ENCODE results near the gene CEACAM7.

The CEACAM7 gene

DNA sequence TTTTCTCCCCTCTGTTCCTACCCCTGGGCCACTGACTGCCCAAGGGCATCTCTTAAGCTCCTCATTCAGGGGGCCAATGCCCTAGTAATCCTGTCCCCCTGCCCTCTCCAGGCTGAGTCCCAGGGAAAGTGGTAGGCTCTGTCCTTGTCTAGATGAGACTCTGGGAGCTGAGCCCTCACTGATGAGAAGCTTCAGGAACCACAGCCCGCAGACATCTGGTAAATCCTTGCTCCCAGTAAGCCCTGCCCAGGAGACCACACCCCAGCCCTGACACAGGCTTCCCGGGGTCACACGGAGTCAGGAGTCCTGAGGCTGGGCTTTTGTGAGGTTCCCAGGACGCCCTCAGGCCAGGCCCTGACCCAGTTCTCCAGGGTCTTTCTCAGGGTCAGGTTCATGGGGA lies 63.1 kb downstream of the CEACAM7 start:
- Histone ChIP-seq H3K4me3 (ENCODE audit: insufficient read depth, low read length, poor library complexity, severe bottlenecking) (no peak overlapping the region), H3K79me2 (ENCODE audit: insufficient read depth, low read length) (no peaks in the 10 kb centered on the region), H3K9ac (ENCODE audit: low read length) (no peak overlapping the region), H3K9me2 (replicated peaks; ENCODE audit: insufficient read depth, low read length) (no peaks in the 10 kb centered on the region), H3K9me3 (ENCODE audit: insufficient read depth, low read length) (no peaks in the 10 kb centered on the region), H3F3A (ENCODE audit: insufficient read depth) (no peaks in the 10 kb centered on the region), H3K36me3 (ENCODE audit: low read length) (no peaks in the 10 kb centered on the region), H3K27ac (ENCODE audit: low read depth, low read length) (no peak overlapping the region), H3K4me2 (ENCODE audit: low read depth, low read length, poor library complexity, severe bottlenecking) (no peak overlapping the region), H3K27me3 (ENCODE audit: low read length) (no peaks in the 10 kb centered on the region), H2AFZ (ENCODE audit: low read depth, low read length, severe bottlenecking) (no peak overlapping the region), H4K20me1 (ENCODE audit: low read depth, low read length) (no peaks in the 10 kb centered on the region)
- no peak for TF ChIP-seq EZH2phosphoT487 (conservative IDR thresholded peaks at IDR 0.05; ENCODE audit: low read length)
- TF ChIP-seq CTCF (IDR thresholded peaks at IDR 0.05; ENCODE audit: insufficient read depth, low read length, poor library complexity, severe bottlenecking) = no peak

GRCh38 chr19:41624515-41624914 lies 63.6 kb downstream of the CEACAM7 start:
- no peak for TF ChIP-seq CTCF (IDR thresholded peaks at IDR 0.05; ENCODE audit: insufficient read depth, low read length, poor library complexity, severe bottlenecking)
- TF ChIP-seq EZH2phosphoT487 (conservative IDR thresholded peaks at IDR 0.05; ENCODE audit: low read length) = no peak
- H3K4me2 ChIP-seq (ENCODE audit: low read depth, low read length, poor library complexity, severe bottlenecking) = no peak overlapping the region
- H3K27ac ChIP-seq (ENCODE audit: low read depth, low read length) = no peak overlapping the region
- H3K9me3 ChIP-seq (ENCODE audit: insufficient read depth, low read length) = no peaks in the 10 kb centered on the region
- H3K36me3 ChIP-seq (ENCODE audit: low read length) = no peaks in the 10 kb centered on the region
- no peaks in the 10 kb centered on the region for H4K20me1 ChIP-seq (ENCODE audit: low read depth, low read length)
- no peak overlapping the region for H3K4me3 ChIP-seq (ENCODE audit: insufficient read depth, low read length, poor library complexity, severe bottlenecking)
- H3K27me3 ChIP-seq (ENCODE audit: low read length) = no peaks in the 10 kb centered on the region
- H3K9me2 ChIP-seq (replicated peaks; ENCODE audit: insufficient read depth, low read length) = no peaks in the 10 kb centered on the region
- no peak overlapping the region for H3K9ac ChIP-seq (ENCODE audit: low read length)
- no peak overlapping the region for H2AFZ ChIP-seq (ENCODE audit: low read depth, low read length, severe bottlenecking)
- no peaks in the 10 kb centered on the region for H3F3A ChIP-seq (ENCODE audit: insufficient read depth)
- no peaks in the 10 kb centered on the region for H3K79me2 ChIP-seq (ENCODE audit: insufficient read depth, low read length)

GRCh38 chr19:41623360-41623759 lies 64.7 kb downstream of the CEACAM7 start:
- no peak overlapping the region for H3K4me3 ChIP-seq (ENCODE audit: insufficient read depth, low read length, poor library complexity, severe bottlenecking)
- H3K9me3 ChIP-seq (ENCODE audit: insufficient read depth, low read length) = no peaks in the 10 kb centered on the region
- H3K27ac ChIP-seq (ENCODE audit: low read depth, low read length) = no peak overlapping the region
- H3K9ac ChIP-seq (ENCODE audit: low read length) = no peak overlapping the region
- no peaks in the 10 kb centered on the region for H3K36me3 ChIP-seq (ENCODE audit: low read length)
- H3F3A ChIP-seq (ENCODE audit: insufficient read depth) = no peaks in the 10 kb centered on the region
- H3K79me2 ChIP-seq (ENCODE audit: insufficient read depth, low read length) = no peaks in the 10 kb centered on the region
- no peak overlapping the region for H2AFZ ChIP-seq (ENCODE audit: low read depth, low read length, severe bottlenecking)
- no peaks in the 10 kb centered on the region for H3K9me2 ChIP-seq (replicated peaks; ENCODE audit: insufficient read depth, low read length)
- H4K20me1 ChIP-seq (ENCODE audit: low read depth, low read length) = no peaks in the 10 kb centered on the region
- no peak for TF ChIP-seq EZH2phosphoT487 (conservative IDR thresholded peaks at IDR 0.05; ENCODE audit: low read length)
- TF ChIP-seq CTCF (IDR thresholded peaks at IDR 0.05; ENCODE audit: insufficient read depth, low read length, poor library complexity, severe bottlenecking) = no peak
- H3K4me2 ChIP-seq (ENCODE audit: low read depth, low read length, poor library complexity, severe bottlenecking) = no peak overlapping the region
- no peaks in the 10 kb centered on the region for H3K27me3 ChIP-seq (ENCODE audit: low read length)

All from SU-DHL-6 (cell line).